Neural progenitor cell (in vitro differentiated cells): ENCODE measurements around the gene MAP1LC3B2. TPM values are rescaled to one million over a fixed set of nuclear protein-coding genes. Genes with fewer than 3 reads are reported as not detected.

ENCODE experiments used
- DNase-seq: peaks from one replicate; pipeline ENCODE4 v3.0.0-alpha.2; 2016; ENCODE audit warnings: low spot score
- H2AFZ ChIP-seq: fragments of 200-600 bp; sonication (generic); replicated peaks from 2 replicates; pipeline ENCODE4 v1.6.1; 2016; ENCODE audit warnings: antibody characterized with exemption
- H3F3A ChIP-seq: fragments of 200-600 bp; sonication (generic); 2 replicates; pipeline ENCODE4 v1.6.1; 2016; ENCODE audit warnings: antibody characterized with exemption, low read depth
- H3K27ac ChIP-seq: fragments of 200-600 bp; sonication (generic); 2 replicates; pipeline ENCODE4 v1.5.1; 2016; ENCODE audit warnings: mild to moderate bottlenecking
- H3K27me3 ChIP-seq: fragments of 200-600 bp; sonication (generic); 2 replicates; pipeline ENCODE4 v1.6.1; 2016; ENCODE audit warnings: mild to moderate bottlenecking, moderate library complexity
- H3K36me3 ChIP-seq: fragments of 200-600 bp; sonication (generic); 2 replicates; pipeline ENCODE4 v1.5.1; 2016
- H3K4me1 ChIP-seq: fragments of 200-600 bp; sonication (generic); 2 replicates; pipeline ENCODE4 v1.6.1; 2016; ENCODE audit warnings: mixed run types
- H3K4me2 ChIP-seq: fragments of 200-600 bp; sonication (generic); 2 replicates; pipeline ENCODE4 v1.6.1; 2016
- H3K4me3 ChIP-seq: fragments of 200-600 bp; sonication (generic); 2 replicates; pipeline ENCODE4 v1.5.1; 2016
- H3K79me2 ChIP-seq: fragments of 200-600 bp; sonication (generic); 2 replicates; pipeline ENCODE4 v1.6.1; 2016; ENCODE audit warnings: low read depth
- H3K9ac ChIP-seq: fragments of 200-600 bp; sonication (generic); 2 replicates; pipeline ENCODE4 v1.6.1; 2016
- H3K9me3 ChIP-seq: fragments of 200-600 bp; sonication (generic); 2 replicates; pipeline ENCODE4 v1.5.1; 2016; ENCODE audit warnings: low read depth
- H4K20me1 ChIP-seq: fragments of 200-600 bp; sonication (generic); 2 replicates; pipeline ENCODE4 v1.6.1; 2016; ENCODE audit warnings: low read depth
- H3K27ac Mint-ChIP-seq: 3 replicates; pipeline ENCODE4 v1.8.0; 2021; ENCODE audit warnings: mixed read lengths
- H3K27me3 Mint-ChIP-seq: 2 replicates; pipeline ENCODE4 v1.8.0; 2022; ENCODE audit warnings: low read depth, mild to moderate bottlenecking, inconsistent platforms, moderate library complexity, mixed read lengths; ENCODE audit not compliant: insufficient read depth
- H3K36me3 Mint-ChIP-seq: 3 replicates; pipeline ENCODE4 v1.8.0; 2021; ENCODE audit warnings: mixed read lengths
- H3K4me1 Mint-ChIP-seq: 3 replicates; pipeline ENCODE4 v1.8.0; 2021; ENCODE audit warnings: mixed read lengths
- H3K4me3 Mint-ChIP-seq: 3 replicates; pipeline ENCODE4 v1.8.0; 2021; ENCODE audit warnings: mild to moderate bottlenecking, moderate library complexity, mixed read lengths
- H3K9me3 Mint-ChIP-seq: 3 replicates; pipeline ENCODE4 v1.8.0; 2020; ENCODE audit warnings: mixed read lengths
- EZH2 ChIP-seq: fragments of 200-600 bp; sonication (generic); IDR thresholded peaks from 2 replicates; pipeline ENCODE4 v1.6.1; 2017; ENCODE audit warnings: antibody characterized with exemption, mild to moderate bottlenecking, moderate library complexity
- EZH2phosphoT487 ChIP-seq: fragments of 200-600 bp; sonication (generic); IDR thresholded peaks from 2 replicates; pipeline ENCODE4 v1.6.1; 2017; ENCODE audit warnings: antibody characterized with exemption
- total RNA-seq: library from RNA; depleted of rRNA; stranded (reverse); fragments of >200 nt; gene quantifications from 2 replicates; pipeline ENCODE4 v1.2.3, GENCODE V29; 2015; ENCODE audit warnings: low replicate concordance
- TF ChIP-seq, protein P1 (sequence below): fragments of 200-600 bp; sonication (generic); IDR thresholded peaks from 2 replicates; pipeline ENCODE4 v1.5.1; 2017; ENCODE audit warnings: antibody characterized with exemption, mild to moderate bottlenecking

MAP1LC3B2 gene
- total RNA-seq, 1 donor from 2014 or later, result 0.39 TPM

DNA sequence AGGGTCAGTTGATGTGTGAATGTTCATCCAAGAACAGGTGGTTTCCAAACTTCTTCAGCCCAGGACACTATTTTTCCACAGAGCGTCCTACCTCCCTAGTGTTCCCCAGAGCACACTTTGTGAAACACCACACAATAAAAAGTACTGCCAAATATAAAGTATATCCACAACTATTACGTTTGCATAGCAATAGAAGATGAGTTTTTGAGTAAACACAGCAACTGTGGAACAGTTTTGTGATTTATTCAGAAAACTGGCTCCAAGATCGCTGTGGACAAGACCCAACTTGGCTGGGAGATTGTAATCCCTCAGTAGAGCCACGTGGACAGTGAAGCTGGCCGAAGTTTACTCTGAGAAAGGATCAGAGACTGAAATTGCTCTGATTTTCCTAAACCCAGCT is 14.5 kb upstream of the MAP1LC3B2 start:
- H3K79me2 ChIP-seq, result no peaks in the 10 kb centered on the region
- no peak overlapping the region for H3K4me3 ChIP-seq
- H4K20me1 ChIP-seq, result peaks cover 8% of the 10 kb centered on the region
- H3K9ac ChIP-seq, result no peak overlapping the region
- no peak overlapping the region for H2AFZ ChIP-seq
- H3K27me3 ChIP-seq, result no peaks in the 10 kb centered on the region
- no peaks in the 10 kb centered on the region for H3K36me3 ChIP-seq
- no peak for DNase-seq
- peaks cover 3% of the 10 kb centered on the region for H3K4me1 ChIP-seq
- no peak overlapping the region for H3K27ac Mint-ChIP-seq
- TF ChIP-seq, protein P1, sequence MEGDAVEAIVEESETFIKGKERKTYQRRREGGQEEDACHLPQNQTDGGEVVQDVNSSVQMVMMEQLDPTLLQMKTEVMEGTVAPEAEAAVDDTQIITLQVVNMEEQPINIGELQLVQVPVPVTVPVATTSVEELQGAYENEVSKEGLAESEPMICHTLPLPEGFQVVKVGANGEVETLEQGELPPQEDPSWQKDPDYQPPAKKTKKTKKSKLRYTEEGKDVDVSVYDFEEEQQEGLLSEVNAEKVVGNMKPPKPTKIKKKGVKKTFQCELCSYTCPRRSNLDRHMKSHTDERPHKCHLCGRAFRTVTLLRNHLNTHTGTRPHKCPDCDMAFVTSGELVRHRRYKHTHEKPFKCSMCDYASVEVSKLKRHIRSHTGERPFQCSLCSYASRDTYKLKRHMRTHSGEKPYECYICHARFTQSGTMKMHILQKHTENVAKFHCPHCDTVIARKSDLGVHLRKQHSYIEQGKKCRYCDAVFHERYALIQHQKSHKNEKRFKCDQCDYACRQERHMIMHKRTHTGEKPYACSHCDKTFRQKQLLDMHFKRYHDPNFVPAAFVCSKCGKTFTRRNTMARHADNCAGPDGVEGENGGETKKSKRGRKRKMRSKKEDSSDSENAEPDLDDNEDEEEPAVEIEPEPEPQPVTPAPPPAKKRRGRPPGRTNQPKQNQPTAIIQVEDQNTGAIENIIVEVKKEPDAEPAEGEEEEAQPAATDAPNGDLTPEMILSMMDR, result no peak
- TF ChIP-seq EZH2phosphoT487, result no peak
- no peak for TF ChIP-seq EZH2
- H3K4me1 Mint-ChIP-seq, result peaks cover 33% of the 10 kb centered on the region
- H3K27me3 Mint-ChIP-seq, result peaks cover 7% of the 10 kb centered on the region
- H3K4me3 Mint-ChIP-seq, result no peak overlapping the region
- no peaks in the 10 kb centered on the region for H3K36me3 Mint-ChIP-seq
- no peaks in the 10 kb centered on the region for H3K9me3 Mint-ChIP-seq
- H3F3A ChIP-seq, result peaks cover 20% of the 10 kb centered on the region
- H3K27ac ChIP-seq, result no peak overlapping the region
- H3K9me3 ChIP-seq, result no peaks in the 10 kb centered on the region
- no peak overlapping the region for H3K4me2 ChIP-seq

- H3K4me1 ChIP-seq, result no peaks in the 10 kb centered on the region
- DNase-seq, result no peak
Observed at GRCh38 chr12:116545144-116545543, 14.0 kb upstream of the MAP1LC3B2 start.

GRCh38 chr12:116545936-116546335 is 13.2 kb upstream of the MAP1LC3B2 start:
- no peak for DNase-seq
- H3K79me2 ChIP-seq, result no peaks in the 10 kb centered on the region
- H3K9me3 ChIP-seq, result no peaks in the 10 kb centered on the region
- H3K4me1 ChIP-seq, result no peaks in the 10 kb centered on the region
- H3F3A ChIP-seq, result peaks cover 7% of the 10 kb centered on the region
- TF ChIP-seq EZH2, result no peak
- no peak for TF ChIP-seq EZH2phosphoT487
- TF ChIP-seq, protein P1, result no peak
- H3K27ac Mint-ChIP-seq, result no peak overlapping the region
- peaks cover 7% of the 10 kb centered on the region for H3K27me3 Mint-ChIP-seq
- H3K27ac ChIP-seq, result no peak overlapping the region
- no peak overlapping the region for H3K4me2 ChIP-seq
- H3K4me1 Mint-ChIP-seq, result peaks cover 22% of the 10 kb centered on the region
- H3K9ac ChIP-seq, result no peak overlapping the region
- no peaks in the 10 kb centered on the region for H3K27me3 ChIP-seq
- no peaks in the 10 kb centered on the region for H3K36me3 ChIP-seq
- no peaks in the 10 kb centered on the region for H4K20me1 ChIP-seq
- no peak overlapping the region for H3K4me3 ChIP-seq
- H3K36me3 Mint-ChIP-seq, result no peaks in the 10 kb centered on the region
- H3K4me3 Mint-ChIP-seq, result no peak overlapping the region
- no peak overlapping the region for H2AFZ ChIP-seq
- H3K9me3 Mint-ChIP-seq, result no peaks in the 10 kb centered on the region

More at GRCh38 chr12:116545144-116545543, 14.0 kb upstream of the MAP1LC3B2 start:
- TF ChIP-seq, protein P1, result no peak
- no peak for TF ChIP-seq EZH2phosphoT487
- no peak for TF ChIP-seq EZH2
- Histone ChIP-seq H2AFZ (no peak overlapping the region), H3K79me2 (no peaks in the 10 kb centered on the region), H3K4me2 (no peak overlapping the region), H3K4me3 (no peak overlapping the region), H3K36me3 (no peaks in the 10 kb centered on the region), H3K9ac (no peak overlapping the region), H4K20me1 (peaks cover 5% of the 10 kb centered on the region), H3K27ac (no peak overlapping the region), H3K27me3 (no peaks in the 10 kb centered on the region), H3F3A (peaks cover 15% of the 10 kb centered on the region), H3K9me3 (no peaks in the 10 kb centered on the region)
- Mint-ChIP-seq H3K27ac (no peak overlapping the region), H3K4me3 (no peak overlapping the region), H3K9me3 (no peaks in the 10 kb centered on the region), H3K4me1 (peaks cover 28% of the 10 kb centered on the region), H3K36me3 (no peaks in the 10 kb centered on the region), H3K27me3 (peaks cover 7% of the 10 kb centered on the region)
